Measurements from ENCODE around the gene TBC1D3B.
"Not testable (repeated sequence)": the region's sequence is repeated elsewhere in the genome, so short reads cannot be mapped to it uniquely, and the experiment has no call there.

The TBC1D3B gene

DNA sequence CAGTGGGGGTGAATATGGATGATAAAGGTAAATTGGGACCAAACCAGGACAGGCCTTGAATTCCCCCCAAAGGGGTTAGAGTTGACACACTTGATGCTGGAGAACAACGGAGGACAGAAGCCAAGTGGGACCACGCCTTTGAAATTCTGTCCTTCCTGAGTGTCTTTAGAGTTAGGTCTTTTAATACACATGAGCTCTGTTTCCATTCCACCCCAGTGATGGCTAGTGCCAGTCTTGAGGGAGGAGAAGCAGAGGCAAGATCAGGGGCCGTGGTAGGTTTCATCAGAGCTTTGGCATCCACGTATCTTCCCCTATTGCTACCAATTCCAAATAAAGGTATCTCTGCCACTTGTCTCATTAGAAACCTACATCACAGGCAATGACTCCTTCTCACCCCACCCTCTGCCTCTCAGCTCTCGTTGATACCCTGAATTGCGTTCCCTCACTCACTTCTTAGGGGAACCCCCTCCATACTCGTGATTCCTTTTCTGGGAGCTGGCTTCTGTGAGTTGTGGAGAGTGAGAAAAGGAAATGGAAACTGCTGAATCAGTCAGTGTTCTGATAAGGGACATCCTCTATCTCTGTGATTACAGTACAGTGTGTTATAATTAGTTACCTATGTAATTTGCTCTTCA, 22.5 kb upstream of the TBC1D3B start:
- no peak for DNase-seq

DNA sequence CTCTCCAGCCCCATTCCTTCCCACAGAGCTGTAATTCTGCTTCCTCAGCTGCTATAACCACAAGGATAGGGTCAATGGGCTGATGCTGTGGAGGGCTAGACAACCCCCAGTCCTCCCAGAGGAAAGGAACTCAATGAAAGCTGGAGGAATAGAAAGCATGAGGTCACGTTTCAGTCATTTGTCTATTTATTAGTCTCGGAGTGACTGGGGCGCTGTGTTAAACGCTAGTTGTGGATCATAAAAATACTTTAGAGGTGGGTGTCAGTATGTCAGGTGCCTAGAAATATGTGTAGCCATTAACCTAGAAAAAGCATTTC, 20.9 kb upstream of the TBC1D3B start:
- no peak for DNase-seq

GRCh38 chr17:36196131-36196486, 19.7 kb upstream of the TBC1D3B start:
- DNase-seq: no peak

DNA sequence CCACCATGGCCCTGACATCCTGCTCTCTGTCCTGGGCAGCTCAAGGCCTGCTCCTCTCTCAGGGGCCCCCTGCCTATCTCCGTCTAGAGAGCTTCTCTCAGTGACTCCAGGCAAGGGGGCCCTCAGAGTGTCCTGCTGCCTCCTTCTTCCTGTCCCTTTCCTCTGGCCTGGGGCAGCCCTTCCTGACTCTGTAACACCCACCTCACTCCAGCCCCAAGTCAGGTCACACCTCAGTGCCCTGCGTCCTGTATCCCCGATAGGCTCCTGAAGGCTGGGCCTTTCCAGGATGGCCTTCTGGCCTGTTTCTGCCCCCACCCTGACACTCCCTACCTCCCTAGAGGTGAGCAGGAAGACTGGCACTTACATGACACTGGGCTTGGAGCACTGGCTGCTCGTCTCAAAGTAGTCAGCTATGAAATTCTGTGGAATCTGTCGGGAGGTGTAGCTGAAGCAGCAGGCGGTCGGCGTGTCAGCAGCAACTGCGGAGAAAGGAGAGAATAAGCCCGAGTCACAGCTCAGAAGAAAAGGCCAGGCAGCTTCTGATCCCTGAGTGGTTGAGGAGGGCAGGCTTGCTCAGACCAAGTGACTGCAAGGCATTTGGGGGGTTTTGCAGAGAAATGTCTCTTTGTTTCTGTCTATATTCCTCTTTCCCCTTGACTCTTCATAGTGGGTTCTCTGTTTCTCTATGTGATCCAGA, 19.1 kb upstream of the TBC1D3B start:
- no peak for DNase-seq

DNA sequence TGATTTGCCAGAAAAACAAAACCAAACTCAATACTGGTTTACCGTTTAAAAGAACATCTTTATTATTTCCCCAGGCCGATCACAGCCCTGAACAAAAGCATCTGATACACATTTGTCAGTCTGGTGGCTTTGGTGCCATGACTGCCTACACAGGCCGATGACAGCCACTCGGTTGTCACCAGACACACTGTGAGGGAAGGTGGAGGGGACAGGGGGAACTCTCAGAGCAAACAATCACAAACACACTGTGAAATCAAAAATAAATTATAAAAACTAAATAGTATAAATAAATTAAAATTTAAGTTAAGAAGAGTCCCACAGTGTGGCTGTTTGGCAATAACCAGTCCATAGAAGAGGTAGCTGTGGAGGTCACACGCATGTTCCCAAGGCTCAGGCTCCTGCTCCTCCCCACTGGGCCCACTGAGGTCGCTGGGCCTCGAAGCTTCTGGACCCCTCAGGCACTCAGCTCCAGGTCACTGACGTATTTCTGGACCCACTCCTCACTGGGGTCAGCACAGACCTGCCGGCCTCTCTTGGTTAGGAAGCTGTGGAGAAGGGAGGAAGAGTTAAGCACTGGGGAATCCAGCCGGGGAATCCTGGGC, 18.5 kb upstream of the TBC1D3B start:
- not testable (repeated sequence) for DNase-seq

- DNase-seq: not testable (repeated sequence)
Observed at GRCh38 chr17:36194147-36194831, 17.9 kb upstream of the TBC1D3B start.

DNA sequence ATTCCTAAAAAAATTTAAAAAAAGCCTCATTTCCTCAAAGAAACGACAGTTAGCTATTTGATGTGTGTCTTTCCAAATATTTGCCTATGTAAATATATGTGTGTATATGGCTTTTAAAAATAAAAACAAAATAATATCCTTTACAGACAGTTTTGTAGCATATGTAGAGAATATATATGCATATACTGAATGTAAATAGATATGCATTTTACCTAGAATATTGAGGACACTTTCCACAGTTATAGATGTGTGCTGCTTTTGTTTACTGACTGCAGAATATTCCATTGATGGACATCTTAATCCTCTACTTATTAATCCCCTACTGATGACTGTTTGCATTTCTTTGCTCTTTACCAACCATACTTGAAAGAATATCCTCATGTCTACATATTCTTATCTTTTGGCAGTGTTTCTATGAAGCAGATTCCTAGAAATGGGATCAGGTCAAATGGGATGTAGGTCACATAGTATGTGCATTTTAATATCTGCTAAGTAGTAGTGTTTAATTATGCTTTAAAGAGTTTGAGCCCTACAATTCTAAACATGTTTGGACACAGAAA, 16.9 kb upstream of the TBC1D3B start:
- no peak for DNase-seq

GRCh38 chr17:36190549-36191330, 14.3 kb upstream of the TBC1D3B start:
- DNase-seq: not testable (repeated sequence)

GRCh38 chr17:36189993-36190392, 13.6 kb upstream of the TBC1D3B start:
- DNase-seq: not testable (repeated sequence)

DNA sequence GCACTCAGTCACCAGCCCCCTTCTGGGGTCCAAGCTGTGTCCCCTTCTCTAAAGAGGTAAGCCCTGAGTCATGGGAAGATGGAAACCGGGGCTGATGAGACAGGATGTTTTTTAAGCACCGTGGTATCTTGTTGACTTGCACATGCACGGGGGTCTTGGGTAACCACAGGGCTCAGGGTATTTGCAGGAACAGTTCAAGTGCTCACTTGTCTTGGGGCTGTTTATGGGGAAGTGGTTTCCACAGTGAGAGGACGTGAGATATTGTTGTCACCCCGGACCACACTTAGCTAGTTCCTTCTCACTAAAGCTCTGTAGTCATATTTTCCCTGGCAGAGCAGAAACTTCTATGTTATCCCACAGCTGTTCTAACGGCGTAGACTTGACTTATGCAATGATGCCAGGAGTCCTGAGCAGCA, 12.5 kb upstream of the TBC1D3B start:
- no peak for DNase-seq

- DNase-seq: not testable (repeated sequence)
Observed at GRCh38 chr17:36187943-36188665, 11.7 kb upstream of the TBC1D3B start.

DNA sequence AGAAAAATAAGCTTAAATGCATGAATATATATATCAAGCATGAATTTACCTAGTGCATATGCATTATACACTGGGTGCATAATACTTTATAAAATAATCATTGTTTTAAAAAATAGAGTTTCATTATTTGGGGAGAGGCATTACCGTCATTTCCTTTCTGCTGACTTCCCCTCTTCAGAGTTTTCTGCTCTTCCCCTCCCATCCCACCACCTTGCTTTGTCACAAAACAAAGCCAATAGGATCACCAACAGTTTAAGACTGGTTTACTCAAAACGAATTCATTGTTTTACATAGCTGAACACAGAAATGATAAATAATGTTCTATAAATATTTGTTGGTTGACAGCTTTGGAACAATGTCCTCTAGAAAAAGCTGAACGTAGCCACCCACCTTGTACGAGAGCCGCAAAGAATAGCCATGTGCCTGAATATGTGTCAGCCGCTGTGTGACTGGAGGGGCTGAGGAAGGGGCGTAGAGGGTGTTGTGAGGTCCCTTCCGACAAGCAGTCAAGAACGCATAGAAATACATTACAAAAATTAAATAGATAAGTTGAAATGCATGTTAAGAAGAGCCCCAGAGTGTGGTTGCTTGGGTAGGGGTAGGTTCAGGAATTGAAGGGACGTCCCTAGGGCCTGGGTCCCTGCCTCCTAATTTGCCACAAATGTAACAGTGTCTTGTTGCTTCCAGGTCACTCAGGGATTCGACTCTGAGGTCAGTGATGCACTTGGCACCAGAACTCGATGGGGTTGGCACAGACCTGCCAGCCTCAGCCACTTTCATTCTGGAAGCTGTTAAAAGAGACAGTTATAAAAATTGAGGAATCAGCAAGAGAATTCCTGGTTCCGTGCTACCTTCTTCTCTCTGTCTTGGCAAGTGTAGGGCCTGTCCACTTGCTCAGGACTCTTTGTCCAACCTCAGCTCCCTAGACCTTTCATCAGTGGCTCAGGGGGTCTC, 10.7 kb upstream of the TBC1D3B start:
- DNase-seq: not testable (repeated sequence)

- no peak for DNase-seq
Observed at GRCh38 chr17:36185416-36185815, 9.0 kb upstream of the TBC1D3B start.

GRCh38 chr17:36184023-36184765, 7.8 kb upstream of the TBC1D3B start:
- no peak for DNase-seq

- no peak for DNase-seq
Observed at GRCh38 chr17:36183001-36183971, 6.8 kb upstream of the TBC1D3B start.

GRCh38 chr17:36182176-36183000, 6.0 kb upstream of the TBC1D3B start:
- DNase-seq: no peak

- DNase-seq: not testable (repeated sequence)
Observed at GRCh38 chr17:36181446-36182175, 5.2 kb upstream of the TBC1D3B start.
